Measurements from ENCODE around the gene PGLYRP3.
A peak's percentile ranks its signal among the peaks of the same experiment; 100 is the strongest.
"Not testable (repeated sequence)": the region's sequence is repeated elsewhere in the genome, so short reads cannot be mapped to it uniquely, and the experiment has no call there.

Gene PGLYRP3

GRCh38 chr1:153353226-153353947, 40.6 kb upstream of the PGLYRP3 start:
- peak; percentile 46 for DNase-seq (ENCODE audit: low spot score)
- TF ChIP-seq, protein P1, sequence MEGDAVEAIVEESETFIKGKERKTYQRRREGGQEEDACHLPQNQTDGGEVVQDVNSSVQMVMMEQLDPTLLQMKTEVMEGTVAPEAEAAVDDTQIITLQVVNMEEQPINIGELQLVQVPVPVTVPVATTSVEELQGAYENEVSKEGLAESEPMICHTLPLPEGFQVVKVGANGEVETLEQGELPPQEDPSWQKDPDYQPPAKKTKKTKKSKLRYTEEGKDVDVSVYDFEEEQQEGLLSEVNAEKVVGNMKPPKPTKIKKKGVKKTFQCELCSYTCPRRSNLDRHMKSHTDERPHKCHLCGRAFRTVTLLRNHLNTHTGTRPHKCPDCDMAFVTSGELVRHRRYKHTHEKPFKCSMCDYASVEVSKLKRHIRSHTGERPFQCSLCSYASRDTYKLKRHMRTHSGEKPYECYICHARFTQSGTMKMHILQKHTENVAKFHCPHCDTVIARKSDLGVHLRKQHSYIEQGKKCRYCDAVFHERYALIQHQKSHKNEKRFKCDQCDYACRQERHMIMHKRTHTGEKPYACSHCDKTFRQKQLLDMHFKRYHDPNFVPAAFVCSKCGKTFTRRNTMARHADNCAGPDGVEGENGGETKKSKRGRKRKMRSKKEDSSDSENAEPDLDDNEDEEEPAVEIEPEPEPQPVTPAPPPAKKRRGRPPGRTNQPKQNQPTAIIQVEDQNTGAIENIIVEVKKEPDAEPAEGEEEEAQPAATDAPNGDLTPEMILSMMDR (IDR thresholded peaks at IDR 0.05), result no peak
- Histone ChIP-seq H3K4me3 (no peak overlapping the region), H3K27ac (no peak overlapping the region)

GRCh38 chr1:153352523-153352922, 39.8 kb upstream of the PGLYRP3 start:
- Histone ChIP-seq H3K27ac (no peak overlapping the region), H3K4me3 (no peak overlapping the region)
- TF ChIP-seq, protein P1 (IDR thresholded peaks at IDR 0.05), result peak; percentile 76
- DNase-seq (ENCODE audit: low spot score), result peak; percentile 35

DNA sequence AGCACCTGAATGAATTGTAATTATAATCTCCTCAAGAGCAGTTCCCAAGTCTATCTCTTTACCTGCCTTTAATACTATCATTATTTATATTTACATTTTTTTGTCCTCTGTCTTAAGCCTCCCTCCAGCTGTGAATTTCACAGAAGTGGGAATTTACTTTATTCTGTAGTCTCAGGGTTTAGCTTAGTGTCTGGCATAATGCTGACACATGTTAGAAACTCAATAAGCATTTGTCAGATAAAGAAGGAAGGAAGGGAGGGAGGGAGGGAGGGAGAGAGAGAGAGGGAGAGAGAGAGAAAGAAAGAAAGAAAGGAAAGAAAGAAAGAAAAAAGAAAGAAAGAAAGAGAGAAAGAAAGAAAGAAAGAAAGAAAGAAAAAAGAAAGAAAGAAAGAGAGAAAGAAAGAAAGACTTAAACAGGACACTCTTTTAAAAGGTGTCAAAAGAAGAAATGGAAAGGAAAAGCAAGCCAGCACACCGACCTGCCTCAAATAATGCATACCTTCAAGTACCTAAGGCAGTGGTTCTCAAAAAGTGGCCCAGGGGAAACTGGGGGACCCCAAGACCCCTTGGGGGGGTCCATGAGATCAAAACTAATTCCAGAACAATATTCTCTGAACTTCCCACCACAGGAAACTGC, 37.7 kb upstream of the PGLYRP3 start:
- no peak overlapping the region for H3K4me3 ChIP-seq
- H3K27ac ChIP-seq, result no peak overlapping the region
- DNase-seq (ENCODE audit: low spot score), result peak; percentile 7
- TF ChIP-seq, protein P1 (IDR thresholded peaks at IDR 0.05), result no peak

GRCh38 chr1:153349363-153350320, 36.9 kb upstream of the PGLYRP3 start:
- no peak overlapping the region for H3K4me3 ChIP-seq
- H3K27ac ChIP-seq, result no peak overlapping the region
- TF ChIP-seq, protein P1 (IDR thresholded peaks at IDR 0.05), result no peak
- peak; percentile 36 for DNase-seq (ENCODE audit: low spot score)

GRCh38 chr1:153348511-153349362, 36.0 kb upstream of the PGLYRP3 start, which contains the start of gene PGLYRP4:
Gene PGLYRP4, minus strand, starts transcription at chr1:153348841. Its CDS starts 909 bp downstream, at chr1:153347932.
- DNase-seq (ENCODE audit: low spot score), result peak; percentile 62
- Histone ChIP-seq H3K27ac (no peak within 1 kb of the TSS), H3K4me3 (no peak within 1 kb of the TSS)
- TF ChIP-seq, protein P1 (IDR thresholded peaks at IDR 0.05), result no peak

DNA sequence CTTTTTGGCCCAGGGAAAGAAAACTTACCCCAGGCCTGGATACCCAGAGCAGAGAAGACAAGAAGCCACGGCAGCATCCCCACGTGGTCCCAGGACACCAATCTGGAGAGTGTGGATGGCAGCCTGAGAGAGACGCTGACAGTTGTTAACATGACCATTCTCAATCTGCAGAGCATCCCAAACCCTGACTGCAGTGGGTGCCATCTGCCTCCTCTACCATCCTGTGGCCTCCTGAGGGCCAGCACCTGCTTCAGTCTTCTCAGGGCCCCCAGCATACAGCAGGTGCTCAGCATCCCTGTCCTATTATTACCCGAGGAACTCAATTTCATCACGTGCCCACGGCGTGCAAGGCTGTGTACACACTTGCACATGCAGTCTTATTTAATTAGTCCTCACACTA, 35.1 kb upstream of the PGLYRP3 start:
- no peak overlapping the region for H3K4me3 ChIP-seq
- H3K27ac ChIP-seq, result no peak overlapping the region
- TF ChIP-seq, protein P1 (IDR thresholded peaks at IDR 0.05), result no peak
- DNase-seq (ENCODE audit: low spot score), result peak; percentile 54

DNA sequence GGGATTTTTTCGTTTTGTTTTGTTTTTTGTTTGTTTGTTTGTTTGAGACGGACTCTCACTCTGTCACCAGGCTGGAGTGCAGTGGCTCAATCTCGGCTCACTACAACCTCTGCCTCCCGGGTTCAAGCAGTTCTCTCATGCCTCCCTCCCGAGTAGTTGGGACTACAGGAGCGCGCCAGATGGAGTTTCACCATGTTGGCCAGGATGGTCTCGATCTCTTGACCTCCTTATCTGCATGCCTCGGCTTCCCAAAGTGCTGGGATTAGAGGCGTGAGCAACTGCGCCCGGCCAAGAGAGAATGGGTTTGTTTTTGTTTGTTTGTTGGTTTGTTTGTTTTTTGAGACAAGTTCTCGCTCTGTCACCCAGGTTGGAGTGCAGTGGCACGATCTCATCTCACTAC, 34.3 kb upstream of the PGLYRP3 start:
- H3K27ac ChIP-seq, H3K4me3 ChIP-seq: not testable (repeated sequence)
- DNase-seq (ENCODE audit: low spot score), result peak; percentile 22
